Cortex of kidney (tissue), 1 donor: ENCODE data around the gene GPHN.

Experiments
- DNase-seq: peaks from one replicate; lab custom pipeline; 2025; lab: John Stamatoyannopoulos, UW

GPHN gene

DNA sequence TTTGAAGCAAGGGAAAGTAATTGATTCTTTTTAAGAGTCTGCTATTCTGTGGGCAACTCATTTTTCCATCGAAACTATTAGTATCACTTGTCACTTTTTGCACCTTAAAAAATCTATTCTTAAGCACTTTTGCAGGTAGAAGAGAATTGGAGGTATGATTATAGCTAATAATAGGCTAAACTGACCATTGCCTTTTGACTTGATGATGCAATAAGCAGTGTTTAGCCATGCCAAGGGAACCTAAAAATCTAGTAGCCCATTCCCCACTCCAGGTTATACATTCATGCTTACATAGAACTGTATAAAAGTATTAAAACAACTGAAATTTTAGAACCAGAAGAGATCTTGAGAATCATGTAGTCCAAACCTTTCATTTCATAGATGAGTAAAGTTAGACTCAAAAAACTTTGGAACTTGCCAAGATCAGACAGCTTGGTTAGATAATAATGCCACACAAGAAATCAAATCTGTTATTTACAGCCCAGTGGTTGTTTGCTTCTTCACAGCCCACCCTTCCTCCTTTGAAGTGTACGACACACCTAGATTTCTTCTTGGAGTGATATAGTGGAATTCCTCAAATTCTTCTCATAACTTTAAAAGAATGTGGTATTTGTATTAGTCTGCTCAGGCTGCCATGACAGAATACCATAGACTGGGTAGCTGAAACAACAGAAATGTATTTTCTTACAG is 659.6 kb downstream of the GPHN start:
- DNase-seq, result no peak

GRCh38 chr14:67168110-67168441 is 660.1 kb downstream of the GPHN start:
- DNase-seq, result no peak

DNA sequence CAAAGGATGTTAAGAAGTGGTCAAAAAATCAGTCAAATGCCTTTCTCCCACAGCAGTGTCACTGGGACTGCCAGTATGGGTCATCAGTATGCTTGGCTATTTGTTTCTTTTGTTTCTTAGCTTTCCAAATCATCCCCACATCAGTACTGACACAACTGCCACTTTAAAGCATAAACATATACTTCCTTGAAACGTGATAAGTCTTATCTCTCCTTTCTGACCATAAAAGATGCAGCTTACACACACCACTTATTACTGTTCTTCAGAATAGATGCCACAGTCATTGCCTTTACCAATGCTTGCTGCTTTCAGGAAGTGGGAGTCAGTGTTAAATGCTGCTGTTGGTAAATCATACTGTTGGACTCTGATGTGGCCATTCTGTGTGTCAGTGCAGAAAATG is 662.7 kb downstream of the GPHN start:
- DNase-seq, result no peak

GRCh38 chr14:67172056-67172455 is 664.1 kb downstream of the GPHN start:
- no peak for DNase-seq

DNA sequence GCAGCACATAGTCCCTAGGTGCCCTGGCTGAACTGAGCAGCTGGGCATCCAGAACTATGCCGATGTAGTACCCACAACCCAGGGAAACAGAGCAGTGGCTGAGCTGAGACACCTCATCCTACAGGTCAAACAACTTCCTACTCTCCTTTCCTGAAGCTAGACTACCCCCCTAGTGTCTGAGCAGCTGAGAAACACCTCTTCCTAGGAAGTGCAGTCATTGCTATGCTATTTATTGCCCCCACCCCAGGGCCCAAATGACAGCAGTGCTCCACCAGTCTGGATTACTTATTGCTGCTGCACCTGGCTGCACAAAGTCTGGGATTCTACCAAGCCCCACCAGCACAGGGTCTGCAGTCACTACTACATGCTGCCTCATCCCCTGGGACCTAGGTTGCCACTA is 664.6 kb downstream of the GPHN start:
- no peak for DNase-seq

GRCh38 chr14:67173719-67174118 is 665.8 kb downstream of the GPHN start:
- DNase-seq, result no peak

GRCh38 chr14:67186172-67186768 is 678.3 kb downstream of the GPHN start:
- DNase-seq, result no peak

- no peak for DNase-seq
Measured at GRCh38 chr14:67186789-67187584, 679.0 kb downstream of the GPHN start.

DNA sequence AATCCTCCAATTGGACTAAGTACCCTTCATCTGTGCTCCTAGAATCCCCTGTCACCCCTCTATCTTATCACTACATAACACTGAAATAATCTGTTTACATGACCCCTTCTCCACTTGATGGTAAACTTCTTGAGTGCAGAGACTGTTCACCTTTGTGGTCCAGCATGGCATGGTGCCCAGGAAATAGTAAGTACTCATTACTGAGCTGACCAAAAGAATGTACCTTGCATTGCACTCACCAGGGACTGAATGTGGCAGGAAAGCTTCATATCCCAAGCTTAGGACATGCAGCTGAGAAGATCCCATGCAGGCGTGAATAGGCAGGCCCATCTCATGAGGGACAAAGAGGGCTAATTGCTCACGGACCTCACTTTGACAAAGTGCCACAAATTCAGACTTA is 679.9 kb downstream of the GPHN start:
- no peak for DNase-seq

DNA sequence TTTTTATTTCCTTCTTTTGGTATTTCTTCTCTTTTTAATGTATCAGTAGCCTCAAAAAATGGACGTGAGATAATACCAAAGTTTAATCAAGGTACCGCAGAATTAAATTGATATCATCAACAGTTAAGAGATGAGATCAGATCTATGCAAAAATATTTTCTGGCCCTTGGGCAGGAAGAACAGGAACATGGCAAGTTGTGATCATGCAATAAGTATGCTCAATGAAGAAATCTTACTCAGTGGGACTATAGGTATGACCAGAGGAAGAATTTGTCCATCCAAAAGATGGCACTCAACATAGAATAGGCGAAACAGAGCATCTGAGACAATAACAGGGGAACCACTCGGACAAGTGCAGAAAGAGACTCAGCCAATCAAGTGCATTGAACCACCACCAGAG is 680.4 kb downstream of the GPHN start:
- no peak for DNase-seq

DNA sequence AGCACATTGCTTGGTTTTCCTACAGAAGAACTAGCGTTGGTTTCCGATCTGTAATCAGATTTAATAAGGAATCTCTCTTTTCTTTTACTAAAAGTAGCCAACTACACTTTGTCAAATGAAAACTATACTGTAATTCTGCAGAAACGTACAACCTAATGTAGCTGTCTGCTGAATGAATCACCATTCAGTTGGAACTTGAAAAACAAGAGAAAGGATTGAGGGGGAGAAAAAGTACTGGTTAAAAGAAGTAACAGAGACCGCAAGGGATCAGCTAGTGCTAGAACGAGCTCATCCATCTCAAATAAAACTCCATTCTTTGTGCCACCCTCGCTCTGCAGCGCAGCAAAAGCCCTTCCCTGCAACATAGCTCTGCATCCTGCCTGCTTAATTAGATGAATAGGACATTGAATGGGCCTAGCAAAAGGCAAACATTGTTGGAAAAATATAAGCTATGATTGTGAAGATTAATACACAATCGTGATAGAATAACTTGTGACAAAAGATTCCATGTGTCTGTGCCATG is 683.9 kb downstream of the GPHN start:
- no peak for DNase-seq

GRCh38 chr14:67192366-67192765 is 684.4 kb downstream of the GPHN start:
- no peak for DNase-seq

DNA sequence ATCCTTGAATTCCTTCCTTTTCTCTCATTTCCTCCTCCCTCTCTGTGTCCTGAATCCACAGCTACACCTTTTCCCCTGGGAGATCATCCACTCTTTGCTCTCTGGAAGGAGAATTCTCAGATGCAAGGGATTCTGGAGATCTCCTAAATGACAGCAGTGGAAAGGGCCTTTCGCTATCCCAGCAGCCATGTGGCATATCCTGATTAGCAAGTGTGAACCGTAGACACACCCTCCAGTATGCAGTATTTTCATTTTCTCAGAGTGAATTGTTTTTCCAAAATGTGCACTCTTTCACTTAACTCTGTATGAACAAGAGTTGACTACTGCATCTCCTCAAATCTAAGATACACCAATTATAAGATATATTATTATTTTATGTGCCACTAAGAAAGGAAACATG is 687.3 kb downstream of the GPHN start:
- DNase-seq, result no peak

GRCh38 chr14:67199016-67199415 is 691.1 kb downstream of the GPHN start:
- DNase-seq, result no peak

GRCh38 chr14:67207810-67208209 is 699.9 kb downstream of the GPHN start:
- no peak for DNase-seq

DNA sequence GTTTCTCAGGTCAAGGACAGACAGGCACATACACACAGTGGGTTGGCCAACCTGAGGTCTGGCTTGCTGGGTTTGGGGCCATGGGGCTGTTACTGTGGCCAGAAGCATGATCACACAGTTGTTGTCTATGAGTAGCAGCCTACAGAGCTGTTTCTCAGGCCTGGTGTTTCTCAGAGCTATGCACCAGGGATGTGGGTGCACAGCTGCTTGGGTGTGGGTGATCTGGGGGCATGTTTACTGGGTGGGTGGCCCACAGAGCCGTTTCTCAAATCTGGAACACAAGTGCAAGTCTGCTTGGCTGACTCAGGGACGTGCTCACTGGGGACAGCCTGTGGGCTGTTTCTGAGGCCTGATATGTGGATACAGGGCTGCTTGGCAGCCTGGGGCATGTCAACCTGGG is 710.2 kb downstream of the GPHN start:
- DNase-seq, result no peak

DNA sequence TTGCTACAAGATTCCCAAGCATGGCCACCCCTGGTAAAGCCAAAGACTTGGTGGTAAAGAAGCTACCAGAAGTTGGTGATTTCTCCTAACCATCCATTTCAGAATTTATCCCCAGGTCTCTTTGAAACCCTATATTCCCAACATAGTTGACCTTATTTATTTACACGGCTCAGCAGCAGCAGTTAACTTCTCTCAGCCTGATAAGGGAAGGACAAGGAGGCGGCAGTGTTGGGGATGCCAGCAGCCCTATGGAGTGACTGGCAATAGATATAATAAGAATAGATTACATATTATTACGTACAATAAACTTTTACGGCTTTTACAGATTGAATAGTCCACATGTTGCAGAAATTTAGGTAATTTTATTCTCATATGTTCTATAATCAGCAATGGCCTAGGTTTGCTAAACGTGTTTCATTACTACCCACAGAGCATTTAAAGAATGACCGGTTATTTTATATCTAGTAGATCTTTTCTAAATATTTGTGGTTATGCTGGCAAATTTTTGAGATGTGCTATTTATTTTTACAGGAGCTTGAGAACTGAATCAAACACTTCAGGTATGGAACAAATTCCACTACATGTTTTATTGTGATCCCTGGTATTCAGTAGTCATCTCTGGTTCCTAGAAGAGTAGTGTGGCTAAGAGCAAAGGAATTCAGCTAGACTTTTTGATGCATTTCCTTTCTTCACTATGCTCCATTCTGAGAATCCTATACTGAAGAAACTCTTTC is 713.5 kb downstream of the GPHN start:
- no peak for DNase-seq

DNA sequence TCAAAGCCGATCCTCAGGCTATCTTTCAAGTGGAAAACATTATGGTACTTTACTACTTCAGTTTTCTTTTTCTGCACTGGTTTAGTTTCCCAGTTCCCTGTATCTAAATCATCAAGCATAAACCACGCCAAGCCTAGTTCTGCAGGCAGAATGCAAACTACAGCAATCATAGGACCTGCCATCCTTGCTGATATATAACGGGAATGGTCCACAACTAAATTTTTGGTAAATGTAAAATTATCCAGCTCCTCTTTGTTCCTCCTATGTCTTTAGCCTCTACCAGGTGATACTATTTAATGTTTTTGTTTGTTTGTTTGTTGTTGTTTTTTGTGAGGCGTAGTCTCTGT is 714.0 kb downstream of the GPHN start:
- DNase-seq, result no peak

- no peak for DNase-seq
Measured at GRCh38 chr14:67225523-67225922, 717.6 kb downstream of the GPHN start.

DNA sequence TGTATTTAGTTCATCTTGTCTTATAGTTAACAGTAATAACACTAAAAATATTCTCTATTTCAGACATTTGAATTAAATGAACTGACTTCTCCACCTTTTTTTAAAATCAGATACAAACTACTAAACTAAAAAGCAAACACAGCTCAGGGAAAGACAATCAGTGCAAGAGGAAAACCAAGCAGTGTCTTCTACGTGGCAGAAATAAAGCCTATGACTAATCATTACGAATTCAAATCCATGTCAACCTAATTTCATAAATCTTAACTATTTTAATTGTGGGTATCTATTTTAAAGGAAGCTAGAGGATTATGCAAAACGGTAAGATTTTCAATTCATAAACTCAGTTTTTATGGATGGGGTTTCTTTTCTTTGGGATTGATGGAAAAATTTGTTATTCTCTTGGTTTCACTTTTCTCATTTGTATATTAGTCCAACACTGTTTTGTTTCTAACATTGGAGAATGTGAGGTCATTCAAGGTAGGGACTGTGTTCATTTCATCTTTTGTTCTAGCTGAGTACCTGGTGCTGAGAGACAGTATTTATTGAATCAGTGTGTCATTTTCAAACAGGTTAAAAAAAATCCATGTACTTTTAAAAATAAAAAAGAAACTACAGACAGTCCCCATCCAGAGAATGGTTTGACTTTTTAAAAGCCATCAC is 720.5 kb downstream of the GPHN start:
- no peak for DNase-seq
